Uterus (tissue), 2 donors: ENCODE data around the gene CCL23.

Experiments
- POLR2A ChIP-seq, 2 donors: fragments of 450-650 bp; IDR thresholded peaks; one replicate each; pipeline ENCODE4 v1.6.1; 2016; ENCODE audit warnings: antibody characterized with exemption in 2 of 2, mild to moderate bottlenecking in 1 of 2, moderate library complexity in 1 of 2
- TF ChIP-seq, protein P1 (sequence below), 4 experiments: fragments of 200-600 bp in 2 of 4; fragments of 450-650 bp in 2 of 4; sonication (generic) in 2 of 4; IDR thresholded peaks; one replicate each; pipeline ENCODE4 v1.5.1; 2016 to 2019; ENCODE audit warnings: antibody characterized with exemption in 4 of 4, mild to moderate bottlenecking in 2 of 4, moderate library complexity in 1 of 4

- TF ChIP-seq, protein P1, sequence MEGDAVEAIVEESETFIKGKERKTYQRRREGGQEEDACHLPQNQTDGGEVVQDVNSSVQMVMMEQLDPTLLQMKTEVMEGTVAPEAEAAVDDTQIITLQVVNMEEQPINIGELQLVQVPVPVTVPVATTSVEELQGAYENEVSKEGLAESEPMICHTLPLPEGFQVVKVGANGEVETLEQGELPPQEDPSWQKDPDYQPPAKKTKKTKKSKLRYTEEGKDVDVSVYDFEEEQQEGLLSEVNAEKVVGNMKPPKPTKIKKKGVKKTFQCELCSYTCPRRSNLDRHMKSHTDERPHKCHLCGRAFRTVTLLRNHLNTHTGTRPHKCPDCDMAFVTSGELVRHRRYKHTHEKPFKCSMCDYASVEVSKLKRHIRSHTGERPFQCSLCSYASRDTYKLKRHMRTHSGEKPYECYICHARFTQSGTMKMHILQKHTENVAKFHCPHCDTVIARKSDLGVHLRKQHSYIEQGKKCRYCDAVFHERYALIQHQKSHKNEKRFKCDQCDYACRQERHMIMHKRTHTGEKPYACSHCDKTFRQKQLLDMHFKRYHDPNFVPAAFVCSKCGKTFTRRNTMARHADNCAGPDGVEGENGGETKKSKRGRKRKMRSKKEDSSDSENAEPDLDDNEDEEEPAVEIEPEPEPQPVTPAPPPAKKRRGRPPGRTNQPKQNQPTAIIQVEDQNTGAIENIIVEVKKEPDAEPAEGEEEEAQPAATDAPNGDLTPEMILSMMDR (IDR thresholded peaks at IDR 0.05), result no peak
- TF ChIP-seq POLR2A (IDR thresholded peaks at IDR 0.05), result no peak
Measured at GRCh38 chr17:36059406-36059805, 41.6 kb upstream of the CCL23 start.
